ENCODE results near the gene ITPRID1. TPM values are rescaled to one million over a fixed set of nuclear protein-coding genes. Genes with fewer than 3 reads are reported as not detected.

Gene ITPRID1
- total RNA-seq, 1 experiment from 2014 or later: 1.2 TPM

DNA sequence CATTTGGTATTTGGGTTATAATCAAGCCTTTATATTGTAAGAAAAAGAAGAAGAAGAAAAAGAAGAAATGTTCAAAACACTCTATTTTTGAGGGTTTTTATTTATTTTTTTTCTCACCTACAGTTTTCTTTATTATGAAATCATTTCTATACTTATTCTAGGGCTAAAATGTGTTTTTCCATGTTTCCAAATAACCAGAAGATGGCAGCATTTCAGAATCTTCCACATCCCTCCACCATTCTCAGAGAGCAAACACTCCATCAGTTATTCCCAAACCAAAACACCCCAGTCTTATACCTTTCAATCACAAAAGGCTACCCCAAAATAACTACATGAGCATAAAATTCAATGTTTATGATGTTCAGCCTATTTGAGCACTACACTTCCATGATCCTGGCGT, 134.4 kb downstream of the ITPRID1 start:
- H3T11ph ChIP-seq (ENCODE audit: low read length): no peak overlapping the region
- H4K5ac ChIP-seq (ENCODE audit: insufficient read length, low read depth, low read length): no peak overlapping the region
- Mint-ChIP-seq H3K9me3 (no peaks in the 10 kb centered on the region; a peak in 1 of 5 replicates), H3K36me3 (ENCODE audit: insufficient read depth in 1 of 3, low read depth in 3 of 3) (no peaks in the 10 kb centered on the region; a peak in 2 of 7 replicates), H3K4me1 (peaks cover 47 to 66% of the 10 kb centered on the region in 2 experiments), H3K27me3 (ENCODE audit: low read depth) (peaks cover 12% of the 10 kb centered on the region), H3K4me3 (no peak overlapping the region), H3K27ac (no peak overlapping the region)
- no CpG with 5 or more reads among the region's 1 CpG for WGBS (ENCODE audit: extremely low coverage, insufficient read length, low lambda C conversion rate)
- H4K8ac ChIP-seq (replicated peaks; ENCODE audit: insufficient read length, low read depth, low read length): no peak overlapping the region
- H3K4me1 ChIP-seq (ENCODE audit: insufficient read depth, low read length): peaks cover 14% of the 10 kb centered on the region; the same call in 1 of the 2 replicates
- no peaks in the 10 kb centered on the region for H3K23me2 ChIP-seq (ENCODE audit: insufficient read length, low read depth, low read length, poor library complexity, severe bottlenecking)
- H3K79me1 ChIP-seq (ENCODE audit: insufficient read depth, low read depth, low read length, poor library complexity, severe bottlenecking): no peaks in the 10 kb centered on the region
- no peak overlapping the region for H2AK5ac ChIP-seq (ENCODE audit: insufficient read length, low read length)
- no peak overlapping the region for H3K56ac ChIP-seq (ENCODE audit: insufficient read length, low read depth, low read length)
- H4K91ac ChIP-seq (ENCODE audit: insufficient read length, low read depth, low read length): no peak overlapping the region
- no peaks in the 10 kb centered on the region for H3K9me3 ChIP-seq (ENCODE audit: control insufficient read depth, low read depth, low read length)
- H3K4me2 ChIP-seq (ENCODE audit: insufficient read depth, insufficient read length, low read length): no peak overlapping the region
- no peak overlapping the region for H2BK15ac ChIP-seq (ENCODE audit: low read depth, low read length)
- H2BK5ac ChIP-seq (ENCODE audit: insufficient read length, low read length): no peak overlapping the region
- H3K4ac ChIP-seq (ENCODE audit: low read depth, low read length): no peak overlapping the region
- no peak overlapping the region for H3K18ac ChIP-seq (ENCODE audit: insufficient read length, low read depth, low read length)
- DNase-seq: no peak
- no peaks in the 10 kb centered on the region for H3K79me2 ChIP-seq (ENCODE audit: insufficient read depth, low read length)
- TF ChIP-seq, protein P1, sequence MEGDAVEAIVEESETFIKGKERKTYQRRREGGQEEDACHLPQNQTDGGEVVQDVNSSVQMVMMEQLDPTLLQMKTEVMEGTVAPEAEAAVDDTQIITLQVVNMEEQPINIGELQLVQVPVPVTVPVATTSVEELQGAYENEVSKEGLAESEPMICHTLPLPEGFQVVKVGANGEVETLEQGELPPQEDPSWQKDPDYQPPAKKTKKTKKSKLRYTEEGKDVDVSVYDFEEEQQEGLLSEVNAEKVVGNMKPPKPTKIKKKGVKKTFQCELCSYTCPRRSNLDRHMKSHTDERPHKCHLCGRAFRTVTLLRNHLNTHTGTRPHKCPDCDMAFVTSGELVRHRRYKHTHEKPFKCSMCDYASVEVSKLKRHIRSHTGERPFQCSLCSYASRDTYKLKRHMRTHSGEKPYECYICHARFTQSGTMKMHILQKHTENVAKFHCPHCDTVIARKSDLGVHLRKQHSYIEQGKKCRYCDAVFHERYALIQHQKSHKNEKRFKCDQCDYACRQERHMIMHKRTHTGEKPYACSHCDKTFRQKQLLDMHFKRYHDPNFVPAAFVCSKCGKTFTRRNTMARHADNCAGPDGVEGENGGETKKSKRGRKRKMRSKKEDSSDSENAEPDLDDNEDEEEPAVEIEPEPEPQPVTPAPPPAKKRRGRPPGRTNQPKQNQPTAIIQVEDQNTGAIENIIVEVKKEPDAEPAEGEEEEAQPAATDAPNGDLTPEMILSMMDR (conservative IDR thresholded peaks at IDR 0.05): peak; percentile 64; the same call in 2 of the 3 replicates
- no peak overlapping the region for H3K27ac ChIP-seq (ENCODE audit: insufficient read length, low read depth, low read length)
- no peak overlapping the region for H3K23ac ChIP-seq (ENCODE audit: insufficient read length, low read depth, low read length)
- no peak overlapping the region for H2BK12ac ChIP-seq (ENCODE audit: insufficient read length, low read depth, low read length)
- no peaks in the 10 kb centered on the region for H4K20me1 ChIP-seq (ENCODE audit: control insufficient read depth, insufficient read depth, insufficient read length)
- H3K27me3 ChIP-seq (ENCODE audit: insufficient read depth, low read length): no peaks in the 10 kb centered on the region
- H2AFZ ChIP-seq (ENCODE audit: low read length): no peak overlapping the region
- H3K14ac ChIP-seq (ENCODE audit: insufficient read depth, low read length): no peak overlapping the region
- H2BK20ac ChIP-seq (ENCODE audit: low read depth, low read length, poor library complexity, severe bottlenecking): no peak overlapping the region
- no peak overlapping the region for H2BK120ac ChIP-seq (ENCODE audit: low read depth, low read length, poor library complexity, severe bottlenecking)
- H3K9ac ChIP-seq (ENCODE audit: extremely low read depth, insufficient read length, low read length): no peak overlapping the region
